ENCODE measurements around the gene IQCE.

DNA sequence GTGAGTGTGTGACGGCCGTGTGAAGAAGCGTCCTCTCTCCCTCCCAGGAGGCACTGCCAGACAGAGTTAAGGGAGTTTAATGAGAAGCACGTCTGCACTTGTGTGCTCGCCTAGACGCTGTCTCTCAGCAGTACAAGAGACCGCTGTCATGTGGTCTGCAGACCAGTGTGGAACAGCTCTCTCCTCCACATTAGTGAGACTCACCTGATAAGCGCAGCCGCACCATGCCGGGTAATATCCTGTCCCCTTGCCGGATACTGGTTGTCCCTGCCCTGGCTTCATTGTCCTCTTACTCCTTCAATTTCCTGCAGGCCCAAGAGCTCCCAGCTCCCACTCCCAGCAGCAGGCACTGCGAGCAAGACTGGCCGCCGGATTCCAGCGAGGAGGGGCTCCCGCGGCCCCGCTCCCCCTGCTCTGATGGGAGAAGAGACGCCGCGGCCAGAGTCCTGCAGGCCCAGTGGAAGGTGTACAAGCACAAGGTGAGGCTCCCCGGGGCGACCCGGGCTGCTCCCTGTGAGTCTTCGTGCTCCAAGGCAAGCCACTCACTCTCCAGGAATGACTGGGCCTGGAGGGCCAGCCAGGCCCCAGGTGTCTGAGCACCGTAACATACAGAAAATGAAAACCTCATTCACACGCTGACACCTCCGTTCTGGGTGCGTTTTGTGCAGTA lies 39.5 kb downstream of the IQCE start:
- TF ChIP-seq EZH2 (IDR thresholded peaks at IDR 0.05; ENCODE audit: insufficient read depth, poor library complexity, severe bottlenecking) (no peak), EZH2phosphoT487 (IDR thresholded peaks at IDR 0.05; ENCODE audit: insufficient read depth, low read depth) (no peak)

Measured in GM23248 (cell line).